HT1080 (cell line): Measurements from ENCODE around the gene TBC1D32. TPM values are rescaled to one million over a fixed set of nuclear protein-coding genes. Genes with fewer than 3 reads are reported as not detected.

ENCODE experiments used
- small RNA-seq: library from RNA; depleted of rRNA; stranded (forward); fragments of <200 nt; gene quantifications from one replicate; pipeline ENCODE3, GENCODE V24; 2014
- total RNA-seq: library from RNA; depleted of rRNA; stranded (reverse); fragments of >200 nt; shearing (Covaris generic); gene quantifications from 2 replicates; pipeline ENCODE4 v1.2.3, GENCODE V29; 2014; rRNA removed

TBC1D32 gene
- total RNA-seq, 1 experiment from 2014 or later = 2.4 TPM

Small RNA genes lying within 50 kb of the gene (small RNA-seq; reads per million reads assigned to genes)
- gene RF00019 (not detected), gene RNU6-1286P (not detected)

Other genes with a start within 250 kb of the TBC1D32 start
- gene GJA1, start 101.2 kb upstream of the TBC1D32 start, total RNA-seq = not detected in 2 replicates